SK-N-SH (cell line): ENCODE measurements around the gene KIF1A.

Experiments
- MAX ChIP-seq: IDR thresholded peaks from 2 replicates; pipeline ENCODE4 v1.4.0; 2012; ENCODE audit warnings: low read depth
- NFIC ChIP-seq: IDR thresholded peaks from 2 replicates; pipeline ENCODE4 v1.4.0; 2012; ENCODE audit warnings: borderline replicate concordance

- TF ChIP-seq NFIC (no peak), MAX (no peak)
These were observed 59.9 kb downstream of the KIF1A start for GRCh38 chr2:240760121-240760520.
